IMR-90 (cell line): ENCODE measurements around the gene WDR91. TPM values are rescaled to one million over a fixed set of nuclear protein-coding genes. Genes with fewer than 3 reads are reported as not detected.

Source experiments
- ATAC-seq: fragments of 200-7000 bp; cut with Tn5 transposase; 2 replicates; pipeline ENCODE4 v1.9.1; 2020; ENCODE audit warnings: low read depth, mild to moderate bottlenecking, moderate library complexity
- BruUV-seq: library from RNA; stranded (reverse); fragments of 400-500 nt; replicated peaks from 2 replicates; lab custom pipeline; 2021; lab: Mats Ljungman, UMichigan
- CTCF ChIA-PET: fragments of 300-600 bp; formaldehyde crosslinking; extraction: SDS; loops from one replicate; lab custom pipeline; 2021; ENCODE audit warnings: antibody characterized with exemption; lab: Yijun Ruan, JAX
- POLR2A ChIA-PET: fragments of 300-600 bp; sonication (Branson Sonifier 250); formaldehyde crosslinking; loops from one replicate; lab custom pipeline; 2022; ENCODE audit warnings: antibody characterized with exemption; ENCODE audit not compliant: unreplicated experiment; lab: Charles Lee
- DNase-seq: peaks from one replicate; pipeline ENCODE4 v3.0.0; 2013
- H2AFZ ChIP-seq: replicated peaks from 2 replicates; pipeline ENCODE3; 2013; ENCODE audit warnings: low read length, mild to moderate bottlenecking; ENCODE audit not compliant: poor library complexity
- H2AK5ac ChIP-seq: 2 replicates; pipeline ENCODE4 v1.6.1; 2013; ENCODE audit warnings: low read depth, low read length, inconsistent platforms
- H2AK9ac ChIP-seq: replicated peaks from 2 replicates; pipeline ENCODE3; 2013; ENCODE audit warnings: mild to moderate bottlenecking, low read depth, low read length, moderate library complexity; ENCODE audit not compliant: poor library complexity
- H2BK120ac ChIP-seq: 2 replicates; pipeline ENCODE4 v1.6.1; 2013; ENCODE audit warnings: low read depth, low read length, inconsistent platforms
- H2BK15ac ChIP-seq: 3 replicates; pipeline ENCODE4 v1.6.1; 2013; ENCODE audit warnings: low read depth, low read length, inconsistent platforms
- H2BK20ac ChIP-seq: 2 replicates; pipeline ENCODE4 v1.6.1; 2013; ENCODE audit warnings: low read depth, mild to moderate bottlenecking, inconsistent platforms, low read length, moderate library complexity
- H2BK5ac ChIP-seq: 2 replicates; pipeline ENCODE4 v1.6.1; 2013; ENCODE audit warnings: mild to moderate bottlenecking, low read depth, low read length, inconsistent platforms; ENCODE audit not compliant: poor library complexity, severe bottlenecking
- H3K14ac ChIP-seq: replicated peaks from 2 replicates; pipeline ENCODE4 v1.6.1; 2013; ENCODE audit warnings: low read depth, low read length, inconsistent platforms
- H3K18ac ChIP-seq: 2 replicates; pipeline ENCODE4 v1.6.1; 2013; ENCODE audit warnings: low read depth, low read length, control low read depth
- H3K23ac ChIP-seq: 2 replicates; pipeline ENCODE4 v1.6.1; 2013; ENCODE audit warnings: low read depth, low read length, inconsistent platforms
- H3K27ac ChIP-seq: 2 replicates; pipeline ENCODE4 v1.5.1; 2013; ENCODE audit warnings: mild to moderate bottlenecking, control low read depth, low read length; ENCODE audit not compliant: insufficient read depth
- H3K27me3 ChIP-seq: 2 replicates; pipeline ENCODE4 v1.6.1; 2013; ENCODE audit warnings: low read length; ENCODE audit not compliant: control insufficient read depth, insufficient read depth
- H3K36me3 ChIP-seq: 2 replicates; pipeline ENCODE4 v1.6.1; 2013; ENCODE audit warnings: low read length, mixed read lengths; ENCODE audit not compliant: control insufficient read depth, insufficient read depth
- H3K4ac ChIP-seq: 2 replicates; pipeline ENCODE4 v1.6.1; 2013; ENCODE audit warnings: low read depth, low read length, inconsistent platforms
- H3K4me1 ChIP-seq: 2 replicates; pipeline ENCODE4 v1.6.1; 2013; ENCODE audit warnings: low read length, mixed read lengths; ENCODE audit not compliant: control insufficient read depth, insufficient read depth
- H3K4me2 ChIP-seq: 2 replicates; pipeline ENCODE4 v1.6.1; 2013; ENCODE audit warnings: low read depth, mild to moderate bottlenecking, control low read depth, low read length, moderate library complexity
- H3K4me3 ChIP-seq: 2 replicates; pipeline ENCODE4 v1.5.1; 2013; ENCODE audit warnings: low read depth, mild to moderate bottlenecking, control low read depth, low read length, moderate library complexity; ENCODE audit not compliant: insufficient read depth
- H3K56ac ChIP-seq: 2 replicates; pipeline ENCODE4 v1.6.1; 2013; ENCODE audit warnings: low read length, inconsistent platforms; ENCODE audit not compliant: insufficient read depth; ENCODE audit errors: extremely low read depth
- H3K79me1 ChIP-seq, 2 experiments: 2 replicates each; pipeline ENCODE4 v1.6.1; 2013; ENCODE audit warnings: low read length in 2 of 2, inconsistent platforms in 1 of 2, low read depth in 1 of 2
- H3K9ac ChIP-seq: 2 replicates; pipeline ENCODE4 v1.6.1; 2013; ENCODE audit warnings: low read depth, low read length, control low read depth
- H3K9me1 ChIP-seq: 2 replicates; pipeline ENCODE4 v1.6.1; 2013; ENCODE audit warnings: low read length, inconsistent platforms; ENCODE audit not compliant: insufficient read depth
- H3K9me3 ChIP-seq: 2 replicates; pipeline ENCODE4 v1.6.1; 2013; ENCODE audit warnings: low read length; ENCODE audit not compliant: control insufficient read depth, insufficient read depth
- H4K20me1 ChIP-seq: 2 replicates; pipeline ENCODE4 v1.6.1; 2013; ENCODE audit warnings: low read length, inconsistent platforms; ENCODE audit not compliant: insufficient read depth
- H4K5ac ChIP-seq: 2 replicates; pipeline ENCODE4 v1.6.1; 2013; ENCODE audit warnings: mild to moderate bottlenecking, low read depth, low read length, control low read depth
- H4K8ac ChIP-seq, 2 experiments: 2 replicates each; pipeline ENCODE4 v1.6.1; 2013; ENCODE audit warnings: low read depth in 2 of 2, low read length in 2 of 2, control low read depth in 1 of 2, inconsistent platforms in 1 of 2
- H4K91ac ChIP-seq: 2 replicates; pipeline ENCODE4 v1.6.1; 2013; ENCODE audit warnings: low read depth, low read length, inconsistent platforms; ENCODE audit not compliant: insufficient read depth
- CEBPB ChIP-seq: IDR thresholded peaks from 2 replicates; pipeline ENCODE4 v1.6.1; 2012; ENCODE audit warnings: low read depth, low read length, improper control_type of control experiment
- MAFK ChIP-seq: IDR thresholded peaks from 2 replicates; pipeline ENCODE4 v1.6.1; 2012; ENCODE audit warnings: low read depth, low read length, improper control_type of control experiment
- RFX5 ChIP-seq: IDR thresholded peaks from 2 replicates; pipeline ENCODE4 v1.8.0; 2012; ENCODE audit warnings: low read depth, mild to moderate bottlenecking, low read length, moderate library complexity
- WGBS, 2 experiments: methylation state at CpG; one replicate each; pipeline versions ENCODE4 v1.1.5 to v1.1.7; 2013; ENCODE audit warnings: missing lambda C conversion rate in 2 of 2; ENCODE audit not compliant: insufficient read length in 1 of 2; ENCODE audit errors: extremely low coverage in 2 of 2; 5-methylcytosine and 5-hydroxymethylcytosine counted together
- dilution Hi-C: fragments of 300-500 bp; cut with HindIII; formaldehyde crosslinking; loops from one replicate; pipeline ENCODE4 v1.14.3; 2018; ENCODE audit warnings: low sequenced_read_pairs; ENCODE audit not compliant: unreplicated experiment
- in situ Hi-C: fragments of 300-500 bp; cut with MboI; formaldehyde crosslinking; loops from 3 replicates; pipeline ENCODE4 v1.14.3; 2019; ENCODE audit warnings: low sequenced_read_pairs, inconsistent platforms, mixed read lengths
- intact Hi-C: fragments of 100-400 bp; cut with micrococcal nuclease; formaldehyde crosslinking; loops from 2 replicates; pipeline ENCODE4 v1.10.0; 2022
- polyA plus RNA-seq, 3 experiments: library from polyadenylated mRNA; depleted of rRNA; stranded (reverse); fragments of >200 nt; gene quantifications; 2 replicates each; pipeline ENCODE4 v1.2.3, GENCODE V29; 2012; ENCODE audit warnings: low replicate concordance in 1 of 3
- total RNA-seq: library from RNA; depleted of rRNA; stranded (reverse); fragments of >200 nt; gene quantifications from 2 replicates; pipeline ENCODE4 v1.2.3, GENCODE V29; 2012
- TF ChIP-seq, protein P1 (sequence below): fragments of 150-350 bp; IDR thresholded peaks from 2 replicates; pipeline ENCODE4 v1.6.1; 2017; ENCODE audit warnings: mild to moderate bottlenecking, antibody characterized with exemption, low read length, low read depth

The WDR91 gene
- total and polyA plus RNA-seq, 2 of the 4 experiments (the other 2 are of a cell fraction), result 5.2 to 10.3 TPM

DNA sequence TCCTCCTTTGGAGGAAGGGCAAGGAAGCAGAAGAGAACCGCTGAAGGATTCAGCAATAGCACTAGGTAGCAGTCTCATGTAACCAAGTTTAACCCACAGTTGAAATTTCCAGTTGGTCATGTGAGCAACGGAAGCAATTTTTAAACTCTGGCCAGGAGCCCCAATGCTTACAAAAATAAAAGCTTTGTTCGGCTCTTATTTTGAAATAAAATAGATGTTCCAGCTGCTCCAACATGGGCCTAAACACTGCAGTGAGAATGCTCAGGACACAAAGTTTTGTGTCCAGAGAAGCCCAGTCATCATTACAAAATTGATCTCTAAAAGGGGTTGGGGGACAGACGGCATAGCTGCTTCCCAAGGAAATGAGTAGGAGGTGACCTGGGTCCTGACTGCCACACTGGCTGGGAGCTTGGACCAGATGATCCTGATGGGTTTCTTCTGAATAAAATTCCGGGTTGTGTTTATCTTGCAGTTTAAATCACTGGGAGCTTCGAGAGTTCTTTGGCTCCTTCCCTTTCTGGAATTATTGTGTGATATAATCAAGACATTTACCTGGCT lies 63.9 kb downstream of the WDR91 start:
- H3K4ac ChIP-seq, result peak overlapping the region; percentile 86; the same call in 1 of the 2 replicates
- H3K27ac ChIP-seq, result peak overlapping the region; percentile 88
- dilution Hi-C loops (no loop called here), in situ Hi-C loops (no loop called here), intact Hi-C loops (no loop called here)
- H4K5ac ChIP-seq, result peak overlapping the region; percentile 88
- no peaks in the 10 kb centered on the region for H4K20me1 ChIP-seq
- H2AK5ac ChIP-seq, result no peak overlapping the region
- no peak for TF ChIP-seq MAFK
- TF ChIP-seq, protein P1, sequence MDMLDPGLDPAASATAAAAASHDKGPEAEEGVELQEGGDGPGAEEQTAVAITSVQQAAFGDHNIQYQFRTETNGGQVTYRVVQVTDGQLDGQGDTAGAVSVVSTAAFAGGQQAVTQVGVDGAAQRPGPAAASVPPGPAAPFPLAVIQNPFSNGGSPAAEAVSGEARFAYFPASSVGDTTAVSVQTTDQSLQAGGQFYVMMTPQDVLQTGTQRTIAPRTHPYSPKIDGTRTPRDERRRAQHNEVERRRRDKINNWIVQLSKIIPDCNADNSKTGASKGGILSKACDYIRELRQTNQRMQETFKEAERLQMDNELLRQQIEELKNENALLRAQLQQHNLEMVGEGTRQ, result peak; percentile 43; the same call in 1 of the 2 replicates
- TF ChIP-seq RFX5, result no peak
- TF ChIP-seq CEBPB, result no peak
- peak overlapping the region; percentile 89 for H2BK120ac ChIP-seq
- DNase-seq (peak; percentile 37), ATAC-seq (peak; percentile 64)
- H3K18ac ChIP-seq, result peak overlapping the region; percentile 78
- H2AFZ ChIP-seq, result peak overlapping the region; percentile 91
- peak overlapping the region; percentile 46; the same call in 1 of the 2 replicates for H3K56ac ChIP-seq
- no peaks in the 10 kb centered on the region for H3K36me3 ChIP-seq
- H3K9ac ChIP-seq, result peak overlapping the region; percentile 81
- H3K27me3 ChIP-seq, result no peaks in the 10 kb centered on the region
- H2BK5ac ChIP-seq, result peak overlapping the region; percentile 74
- H2BK20ac ChIP-seq, result peak overlapping the region; percentile 88
- H2AK9ac ChIP-seq, result peak overlapping the region; percentile 45
- peak overlapping the region; percentile 8 to 93; a peak in 3 of 4 replicates for H4K8ac ChIP-seq
- peak overlapping the region; percentile 94; the same call in 1 of the 2 replicates for H3K23ac ChIP-seq
- H3K9me1 ChIP-seq, result peaks cover 7% of the 10 kb centered on the region
- no peaks in the 10 kb centered on the region for H3K9me3 ChIP-seq
- H3K4me3 ChIP-seq, result peak overlapping the region; percentile 38
- H3K14ac ChIP-seq, result peak overlapping the region; percentile 49; the same call in 1 of the 2 replicates
- BruUV-seq, result no TSS peak
- peak overlapping the region; percentile 48 for H4K91ac ChIP-seq
- peak overlapping the region; percentile 92 for H3K4me2 ChIP-seq
- no peak overlapping the region; the same call in 2 of the 3 replicates for H2BK15ac ChIP-seq
- ChIA-PET POLR2A (interaction anchor here (1.2 kb wide), 1 partner anchor 161 kb away, joined by 3 read pairs; the partner anchor contains the start of gene AGBL3), CTCF (interaction anchor here (1.0 kb wide), 1 partner anchor 14 kb away, joined by 3 read pairs; no protein-coding TSS in a partner anchor)
- H3K79me1 ChIP-seq, result no peaks in the 10 kb centered on the region; a peak in 1 of 4 replicates
- peaks cover 4% of the 10 kb centered on the region; the same call in 1 of the 2 replicates for H3K4me1 ChIP-seq
- 67% methylated on average over 1 of the region's 6 CpGs; no CpG with 5 or more reads in 1 of the 2 experiments for WGBS, 2 experiments
